GM23338 (cell line): Measurements from ENCODE around the gene LAMC3. TPM values are rescaled to one million over a fixed set of nuclear protein-coding genes. Genes with fewer than 3 reads are reported as not detected.

Experiments used
- ATAC-seq: fragments of 200-7000 bp; cut with Tn5 transposase; 3 replicates; pipeline ENCODE4 v1.9.1; 2020
- DNase-seq: peaks from one replicate; pipeline ENCODE4 v3.0.0-alpha.2; 2015; ENCODE audit warnings: low spot score
- H2AFZ ChIP-seq: fragments of 200-600 bp; sonication (generic); 2 replicates; pipeline ENCODE4 v1.8.0; 2016; ENCODE audit warnings: antibody characterized with exemption, mild to moderate bottlenecking, moderate library complexity
- H3F3A ChIP-seq: fragments of 200-600 bp; sonication (generic); replicated peaks from 2 replicates; pipeline ENCODE4 v1.8.0; 2017; ENCODE audit warnings: antibody characterized with exemption, mixed run types, low read depth
- H3K27ac ChIP-seq: fragments of 200-600 bp; sonication (generic); 2 replicates; pipeline ENCODE4 v1.6.1; 2016; ENCODE audit warnings: low read depth
- H3K27me3 ChIP-seq: fragments of 200-600 bp; sonication (generic); 2 replicates; pipeline ENCODE4 v1.8.0; 2016; ENCODE audit warnings: mild to moderate bottlenecking, mixed run types, moderate library complexity; ENCODE audit not compliant: insufficient read depth
- H3K36me3 ChIP-seq: fragments of 200-600 bp; sonication (generic); 2 replicates; pipeline ENCODE4 v1.8.0; 2016; ENCODE audit warnings: mild to moderate bottlenecking; ENCODE audit not compliant: insufficient read depth
- H3K4me1 ChIP-seq: fragments of 200-600 bp; sonication (generic); 2 replicates; pipeline ENCODE4 v1.8.0; 2016; ENCODE audit warnings: mild to moderate bottlenecking, moderate library complexity; ENCODE audit not compliant: insufficient read depth
- H3K4me2 ChIP-seq: fragments of 200-600 bp; sonication (generic); 2 replicates; pipeline ENCODE4 v1.7.1; 2017; ENCODE audit warnings: mixed run types
- H3K4me3 ChIP-seq: fragments of 200-600 bp; sonication (generic); 2 replicates; pipeline ENCODE4 v1.6.1; 2016; ENCODE audit warnings: mixed run types
- H3K79me2 ChIP-seq: fragments of 200-600 bp; sonication (generic); replicated peaks from 2 replicates; pipeline ENCODE4 v1.8.0; 2017; ENCODE audit warnings: mild to moderate bottlenecking; ENCODE audit not compliant: insufficient read depth
- H3K9me2 ChIP-seq: fragments of 200-600 bp; sonication (generic); 2 replicates; pipeline ENCODE4 v1.8.0; 2017; ENCODE audit not compliant: insufficient read depth
- H4K20me1 ChIP-seq: fragments of 200-600 bp; sonication (generic); replicated peaks from 2 replicates; pipeline ENCODE4 v1.8.0; 2017; ENCODE audit warnings: mild to moderate bottlenecking; ENCODE audit not compliant: insufficient read depth
- H3K27ac Mint-ChIP-seq: 2 replicates; pipeline ENCODE4 v1.8.0; 2020; ENCODE audit warnings: inconsistent platforms, mild to moderate bottlenecking, moderate library complexity, mixed read lengths
- H3K27me3 Mint-ChIP-seq: 3 replicates; pipeline ENCODE4 v1.8.0; 2022; ENCODE audit warnings: low read depth, mild to moderate bottlenecking, moderate library complexity, mixed read lengths, inconsistent platforms; ENCODE audit not compliant: insufficient read depth, poor library complexity
- H3K36me3 Mint-ChIP-seq: 3 replicates; pipeline ENCODE4 v1.8.0; 2021; ENCODE audit warnings: low read depth, mild to moderate bottlenecking, inconsistent platforms, moderate library complexity, mixed read lengths
- H3K4me1 Mint-ChIP-seq: 3 replicates; pipeline ENCODE4 v1.8.0; 2020; ENCODE audit warnings: mild to moderate bottlenecking, inconsistent platforms, mixed read lengths
- H3K4me3 Mint-ChIP-seq: 3 replicates; pipeline ENCODE4 v1.8.0; 2021; ENCODE audit warnings: moderate library complexity, mild to moderate bottlenecking, inconsistent platforms, mixed read lengths
- H3K9me3 Mint-ChIP-seq: 3 replicates; pipeline ENCODE4 v1.8.0; 2020; ENCODE audit warnings: moderate library complexity, mild to moderate bottlenecking, inconsistent platforms, mixed read lengths
- CREB1 ChIP-seq: fragments of 250-450 bp; sonication (Bioruptor Pico); IDR thresholded peaks from 2 replicates; pipeline ENCODE4 v1.5.0; 2020; ENCODE audit warnings: low read depth, mild to moderate bottlenecking, moderate library complexity
- CTCF ChIP-seq, 2 experiments: fragments of 200-600 bp in 1 of 2; sonication (generic) in 1 of 2; conservative IDR thresholded peaks; 2 replicates each; pipeline versions ENCODE4 v1.5.1 to v1.6.1; 2016 to 2017; ENCODE audit warnings: antibody characterized with exemption in 2 of 2, low read depth in 2 of 2, mild to moderate bottlenecking in 2 of 2, moderate library complexity in 1 of 2
- ETS1 ChIP-seq: IDR thresholded peaks from 2 replicates; pipeline ENCODE4 v1.6.1; 2016; ENCODE audit warnings: antibody characterized with exemption
- EZH2 ChIP-seq: fragments of 200-600 bp; sonication (generic); IDR thresholded peaks from one replicate; pipeline ENCODE4 v1.8.0; 2017; ENCODE audit warnings: antibody characterized with exemption, mild to moderate bottlenecking, low read depth; ENCODE audit not compliant: unreplicated experiment
- EZH2phosphoT487 ChIP-seq: fragments of 200-600 bp; sonication (generic); IDR thresholded peaks from one replicate; pipeline ENCODE4 v1.8.1; 2018; ENCODE audit warnings: antibody characterized with exemption; ENCODE audit not compliant: unreplicated experiment
- JUNB ChIP-seq: IDR thresholded peaks from one replicate; pipeline ENCODE4 v1.6.1; 2016; ENCODE audit warnings: antibody characterized with exemption; ENCODE audit not compliant: unreplicated experiment
- NANOG ChIP-seq: IDR thresholded peaks from 2 replicates; pipeline ENCODE4 v1.6.1; 2016; ENCODE audit warnings: antibody characterized with exemption, borderline replicate concordance
- POLR2AphosphoS5 ChIP-seq: IDR thresholded peaks from 2 replicates; pipeline ENCODE4 v1.6.1; 2016; ENCODE audit warnings: antibody characterized with exemption, low read depth
- REST ChIP-seq: IDR thresholded peaks from one replicate; pipeline ENCODE4 v1.6.1; 2018; ENCODE audit warnings: antibody characterized with exemption; ENCODE audit not compliant: unreplicated experiment
- STAT1 ChIP-seq: IDR thresholded peaks from one replicate; pipeline ENCODE4 v1.6.1; 2016; ENCODE audit warnings: antibody characterized with exemption; ENCODE audit not compliant: unreplicated experiment
- ZNF114 ChIP-seq: fragments of 250-450 bp; sonication (Bioruptor Pico); IDR thresholded peaks from 2 replicates; pipeline ENCODE4 v1.5.0; 2020; ENCODE audit warnings: mild to moderate bottlenecking, moderate library complexity
- ZNF331 ChIP-seq: fragments of 250-450 bp; sonication (Bioruptor Pico); IDR thresholded peaks from 2 replicates; pipeline ENCODE4 v1.5.0; 2020; ENCODE audit warnings: low read depth, mild to moderate bottlenecking, moderate library complexity
- ZNF462 ChIP-seq: fragments of 250-450 bp; sonication (Bioruptor Pico); IDR thresholded peaks from 2 replicates; pipeline ENCODE4 v1.5.0; 2020; ENCODE audit warnings: mild to moderate bottlenecking, moderate library complexity
- polyA plus RNA-seq: library from polyadenylated mRNA; unstranded; fragments of >200 nt; fragmentation: Nextera tagmentation; extraction: Ambion mirVana; gene quantifications from 2 replicates; pipeline ENCODE4 v1.2.1, GENCODE V29; 2016
- total RNA-seq: library from RNA; depleted of rRNA; stranded (reverse); fragments of >200 nt; shearing (Covaris generic); gene quantifications from 2 replicates; pipeline ENCODE4 v1.2.3, GENCODE V29; 2014

LAMC3 gene
- total and polyA plus RNA-seq, 2 experiments from 2014 or later, result 9.0 to 27.4 TPM

- H3K9me3 Mint-ChIP-seq, result no peaks in the 10 kb centered on the region
- H3K27me3 Mint-ChIP-seq, result peaks cover 4% of the 10 kb centered on the region
Measured at GRCh38 chr9:130977811-130978221, 31.2 kb upstream of the LAMC3 start.

More at GRCh38 chr9:130977811-130978221, 31.2 kb upstream of the LAMC3 start:
- no peaks in the 10 kb centered on the region for H3K36me3 ChIP-seq
- TF ChIP-seq EZH2 (no peak), CTCF (conservative IDR thresholded peaks at IDR 0.05; ENCODE audit: low read depth in 2 of 2) (no peak), ETS1 (no peak), EZH2phosphoT487 (no peak), ZNF114 (CRISPR knock-in tag) (no peak), STAT1 (no peak), ZNF331 (no peak), NANOG (no peak), POLR2AphosphoS5 (no peak), ZNF462 (no peak), JUNB (no peak), CREB1 (CRISPR knock-in tag) (no peak), REST (no peak)
- Mint-ChIP-seq H3K4me1 (peaks cover 9% of the 10 kb centered on the region; the same call in 2 of the 3 replicates), H3K36me3 (no peaks in the 10 kb centered on the region), H3K27ac (no peak overlapping the region), H3K4me3 (no peak overlapping the region)
- no peak overlapping the region; the same call in 1 of the 2 replicates for H2AFZ ChIP-seq
- H3F3A ChIP-seq, result no peaks in the 10 kb centered on the region
- H3K27ac ChIP-seq, result no peak overlapping the region
- no peaks in the 10 kb centered on the region for H3K79me2 ChIP-seq
- no peak overlapping the region for H3K4me2 ChIP-seq
- no peaks in the 10 kb centered on the region for H4K20me1 ChIP-seq
- ATAC-seq (no peak), DNase-seq (no peak)
- no peak overlapping the region for H3K4me3 ChIP-seq
- H3K4me1 ChIP-seq, result no peaks in the 10 kb centered on the region
- H3K9me2 ChIP-seq, result no peaks in the 10 kb centered on the region
- H3K27me3 ChIP-seq, result no peaks in the 10 kb centered on the region
